ENCODE results near the gene RYK.

GRCh38 chr3:134114726-134115125, 135.9 kb downstream of the RYK start:
- TF ChIP-seq, protein P1, sequence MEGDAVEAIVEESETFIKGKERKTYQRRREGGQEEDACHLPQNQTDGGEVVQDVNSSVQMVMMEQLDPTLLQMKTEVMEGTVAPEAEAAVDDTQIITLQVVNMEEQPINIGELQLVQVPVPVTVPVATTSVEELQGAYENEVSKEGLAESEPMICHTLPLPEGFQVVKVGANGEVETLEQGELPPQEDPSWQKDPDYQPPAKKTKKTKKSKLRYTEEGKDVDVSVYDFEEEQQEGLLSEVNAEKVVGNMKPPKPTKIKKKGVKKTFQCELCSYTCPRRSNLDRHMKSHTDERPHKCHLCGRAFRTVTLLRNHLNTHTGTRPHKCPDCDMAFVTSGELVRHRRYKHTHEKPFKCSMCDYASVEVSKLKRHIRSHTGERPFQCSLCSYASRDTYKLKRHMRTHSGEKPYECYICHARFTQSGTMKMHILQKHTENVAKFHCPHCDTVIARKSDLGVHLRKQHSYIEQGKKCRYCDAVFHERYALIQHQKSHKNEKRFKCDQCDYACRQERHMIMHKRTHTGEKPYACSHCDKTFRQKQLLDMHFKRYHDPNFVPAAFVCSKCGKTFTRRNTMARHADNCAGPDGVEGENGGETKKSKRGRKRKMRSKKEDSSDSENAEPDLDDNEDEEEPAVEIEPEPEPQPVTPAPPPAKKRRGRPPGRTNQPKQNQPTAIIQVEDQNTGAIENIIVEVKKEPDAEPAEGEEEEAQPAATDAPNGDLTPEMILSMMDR (IDR thresholded peaks at IDR 0.05), result no peak
- TF ChIP-seq POLR2A (IDR thresholded peaks at IDR 0.05; ENCODE audit: low read depth) (no peak), EP300 (IDR thresholded peaks at IDR 0.05) (no peak)
